Stimulated activated CD8-positive, alpha-beta memory T cell treated with anti-CD3 and anti-CD28 coated beads, Interleukin-15, amount 100 ng/mL, for 4 hours (primary cell): ENCODE results near the gene PCDHGA12.

Experiments used
- DNase-seq, 2 donors: peaks; one replicate each; pipeline ENCODE4 v3.0.0-alpha.2; 2020; ENCODE audit warnings: low read depth in 2 of 2

Gene PCDHGA12

DNA sequence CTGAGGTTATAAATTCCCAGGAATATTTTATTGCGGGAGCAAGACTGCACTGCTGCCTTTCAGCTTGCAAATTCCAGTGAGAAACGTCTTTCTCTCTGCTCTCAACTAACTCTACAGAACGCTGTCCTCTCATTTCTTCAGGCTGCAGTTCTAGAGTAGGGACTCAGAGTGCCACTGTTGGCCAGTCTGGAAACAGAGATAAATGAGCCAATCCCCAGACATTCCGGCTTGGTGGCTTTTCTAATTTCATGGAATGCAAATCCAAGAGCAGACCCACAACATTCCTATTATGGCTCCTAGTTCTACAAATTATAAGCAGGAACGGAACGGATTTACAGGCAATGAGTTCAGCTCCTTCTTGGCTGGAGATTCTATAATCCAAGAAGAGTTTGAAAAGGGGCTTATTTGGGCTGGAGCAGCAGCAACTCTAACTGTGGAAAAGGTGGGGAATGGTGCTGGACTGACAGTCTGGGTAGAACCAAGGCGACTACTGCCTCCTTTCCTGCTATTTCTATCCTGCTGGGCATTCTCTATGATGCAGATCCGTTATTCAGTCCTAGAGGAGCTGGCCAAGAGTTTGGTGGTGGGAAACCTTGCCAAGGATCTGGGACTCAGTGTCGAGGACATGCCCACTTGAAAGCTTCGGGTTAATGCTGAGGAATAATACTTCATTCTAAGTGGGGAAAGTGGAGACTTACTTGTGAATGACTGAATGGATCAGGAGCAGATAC is 9.3 kb downstream of the PCDHGA12 start:
- no peak for DNase-seq

DNA sequence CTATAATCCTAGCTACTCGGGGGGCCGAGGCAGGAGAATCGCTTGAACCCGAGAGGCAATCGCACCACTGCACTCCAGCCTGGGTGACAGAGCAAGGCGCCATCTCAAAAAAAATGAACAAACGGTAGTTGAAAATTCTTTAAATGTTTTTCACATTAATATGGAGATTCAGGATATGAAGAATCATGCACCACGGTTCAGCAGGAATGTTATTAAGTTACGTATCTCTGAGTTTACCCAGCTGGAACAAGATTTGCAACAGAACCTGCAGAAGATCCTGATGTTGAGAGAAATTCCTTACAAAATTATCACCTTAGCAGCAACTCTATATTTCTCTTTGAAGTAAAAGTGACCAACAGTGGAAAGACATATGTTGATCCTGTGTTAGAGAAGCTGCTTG is 10.0 kb downstream of the PCDHGA12 start:
- DNase-seq, result no peak

DNA sequence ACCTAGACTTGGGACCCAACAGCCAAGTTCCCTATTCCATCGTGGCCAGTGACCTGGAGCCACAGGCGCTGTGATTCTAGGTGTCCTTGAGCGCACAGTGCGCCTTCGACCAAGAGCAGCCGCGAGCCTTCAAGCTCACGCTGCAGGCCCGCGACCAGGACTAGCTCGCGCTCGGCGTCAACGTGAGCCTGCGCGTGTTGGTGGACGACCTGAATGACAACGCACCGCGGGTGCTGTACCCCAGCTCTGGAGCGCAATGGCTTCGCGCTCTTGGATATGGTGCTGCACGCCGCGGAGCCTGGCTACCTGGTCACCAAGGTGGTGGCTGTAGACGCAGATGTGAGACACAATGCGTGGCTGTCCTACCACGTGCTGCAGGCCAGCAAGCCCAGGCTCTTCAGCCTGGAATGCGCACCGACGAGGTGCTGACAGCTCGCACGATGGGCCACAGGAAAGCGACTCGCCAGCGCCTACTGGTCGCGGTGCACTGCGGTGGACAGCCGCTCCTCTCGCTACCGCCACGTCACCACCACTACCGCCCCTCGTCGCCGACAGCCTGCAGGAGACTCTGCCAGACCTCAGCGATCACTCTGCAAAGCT is 11.4 kb downstream of the PCDHGA12 start:
- DNase-seq, result no peak

DNA sequence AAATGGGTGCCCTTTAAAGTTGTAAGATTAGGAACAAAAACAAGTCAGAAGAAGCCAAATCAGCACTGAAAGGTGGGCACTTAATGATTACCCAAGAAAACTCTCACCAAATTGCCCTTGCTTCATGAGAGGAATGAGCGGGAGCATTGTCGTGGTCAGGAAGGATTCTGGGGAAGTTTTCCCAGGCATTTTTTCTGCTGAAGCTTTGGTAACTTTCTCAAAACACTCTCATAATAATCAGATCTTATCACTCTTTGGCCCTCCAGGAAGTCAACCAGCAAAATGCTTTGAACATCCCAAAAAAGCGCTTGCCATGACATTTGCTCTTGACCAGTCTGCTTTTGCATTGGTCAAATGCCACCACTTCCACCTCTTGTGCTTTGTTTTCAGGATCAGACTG is 35.0 kb downstream of the PCDHGA12 start:
- DNase-seq, result no peak

DNA sequence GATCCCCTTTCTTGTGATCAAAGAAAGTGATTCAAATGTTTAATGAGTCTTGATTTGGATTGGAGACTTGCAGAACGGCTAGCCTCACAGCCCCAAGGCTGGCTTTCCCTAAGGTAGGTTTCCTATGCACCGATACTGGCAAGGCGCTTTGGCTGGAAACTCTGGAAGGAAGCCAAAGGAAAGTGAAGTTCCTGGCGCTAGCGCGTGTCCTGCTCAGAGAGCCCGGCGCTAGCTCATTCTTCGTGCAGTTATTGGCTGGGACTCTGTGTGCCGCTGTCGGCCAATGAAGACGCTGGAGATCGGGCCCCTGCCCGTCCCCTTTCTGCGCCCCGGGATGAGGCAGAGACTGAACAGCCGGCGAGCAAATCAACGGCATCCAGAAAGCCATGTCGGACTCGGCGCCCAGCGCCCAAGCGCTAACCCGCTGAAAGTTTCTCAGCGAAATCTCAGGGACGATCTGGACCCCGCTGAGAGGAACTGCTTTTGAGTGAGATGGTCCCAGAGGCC is 45.4 kb downstream of the PCDHGA12 start, which contains the start of gene PCDHGC3:
TSS of gene PCDHGC3 (plus strand) at position 342 of the 507 bp plus-strand sequence. CDS start at position 493, 151 bp downstream.
- no peak for DNase-seq

DNA sequence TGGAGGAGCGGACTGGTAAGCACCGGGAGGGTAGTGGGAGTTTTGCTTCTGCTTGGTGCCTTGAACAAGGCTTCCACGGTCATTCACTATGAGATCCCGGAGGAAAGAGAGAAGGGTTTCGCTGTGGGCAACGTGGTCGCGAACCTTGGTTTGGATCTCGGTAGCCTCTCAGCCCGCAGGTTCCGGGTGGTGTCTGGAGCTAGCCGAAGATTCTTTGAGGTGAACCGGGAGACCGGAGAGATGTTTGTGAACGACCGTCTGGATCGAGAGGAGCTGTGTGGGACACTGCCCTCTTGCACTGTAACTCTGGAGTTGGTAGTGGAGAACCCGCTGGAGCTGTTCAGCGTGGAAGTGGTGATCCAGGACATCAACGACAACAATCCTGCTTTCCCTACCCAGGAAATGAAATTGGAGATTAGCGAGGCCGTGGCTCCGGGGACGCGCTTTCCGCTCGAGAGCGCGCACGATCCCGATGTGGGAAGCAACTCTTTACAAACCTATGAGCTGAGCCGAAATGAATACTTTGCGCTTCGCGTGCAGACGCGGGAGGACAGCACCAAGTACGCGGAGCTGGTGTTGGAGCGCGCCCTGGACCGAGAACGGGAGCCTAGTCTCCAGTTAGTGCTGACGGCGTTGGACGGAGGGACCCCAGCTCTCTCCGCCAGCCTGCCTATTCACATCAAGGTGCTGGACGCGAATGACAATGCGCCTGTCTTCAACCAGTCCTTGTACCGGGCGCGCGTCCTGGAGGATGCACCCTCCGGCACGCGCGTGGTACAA is 46.0 kb downstream of the PCDHGA12 start:
- no peak for DNase-seq

DNA sequence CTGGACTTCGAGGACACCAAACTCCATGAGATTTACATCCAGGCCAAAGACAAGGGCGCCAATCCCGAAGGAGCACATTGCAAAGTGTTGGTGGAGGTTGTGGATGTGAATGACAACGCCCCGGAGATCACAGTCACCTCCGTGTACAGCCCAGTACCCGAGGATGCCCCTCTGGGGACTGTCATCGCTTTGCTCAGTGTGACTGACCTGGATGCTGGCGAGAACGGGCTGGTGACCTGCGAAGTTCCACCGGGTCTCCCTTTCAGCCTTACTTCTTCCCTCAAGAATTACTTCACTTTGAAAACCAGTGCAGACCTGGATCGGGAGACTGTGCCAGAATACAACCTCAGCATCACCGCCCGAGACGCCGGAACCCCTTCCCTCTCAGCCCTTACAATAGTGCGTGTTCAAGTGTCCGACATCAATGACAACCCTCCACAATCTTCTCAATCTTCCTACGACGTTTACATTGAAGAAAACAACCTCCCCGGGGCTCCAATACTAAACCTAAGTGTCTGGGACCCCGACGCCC is 46.8 kb downstream of the PCDHGA12 start:
- no peak for DNase-seq

DNA sequence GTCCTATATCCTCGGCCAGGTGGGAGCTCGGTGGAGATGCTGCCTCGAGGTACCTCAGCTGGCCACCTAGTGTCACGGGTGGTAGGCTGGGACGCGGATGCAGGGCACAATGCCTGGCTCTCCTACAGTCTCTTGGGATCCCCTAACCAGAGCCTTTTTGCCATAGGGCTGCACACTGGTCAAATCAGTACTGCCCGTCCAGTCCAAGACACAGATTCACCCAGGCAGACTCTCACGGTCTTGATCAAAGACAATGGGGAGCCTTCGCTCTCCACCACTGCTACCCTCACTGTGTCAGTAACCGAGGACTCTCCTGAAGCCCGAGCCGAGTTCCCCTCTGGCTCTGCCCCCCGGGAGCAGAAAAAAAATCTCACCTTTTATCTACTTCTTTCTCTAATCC is 47.5 kb downstream of the PCDHGA12 start:
- DNase-seq, result no peak

DNA sequence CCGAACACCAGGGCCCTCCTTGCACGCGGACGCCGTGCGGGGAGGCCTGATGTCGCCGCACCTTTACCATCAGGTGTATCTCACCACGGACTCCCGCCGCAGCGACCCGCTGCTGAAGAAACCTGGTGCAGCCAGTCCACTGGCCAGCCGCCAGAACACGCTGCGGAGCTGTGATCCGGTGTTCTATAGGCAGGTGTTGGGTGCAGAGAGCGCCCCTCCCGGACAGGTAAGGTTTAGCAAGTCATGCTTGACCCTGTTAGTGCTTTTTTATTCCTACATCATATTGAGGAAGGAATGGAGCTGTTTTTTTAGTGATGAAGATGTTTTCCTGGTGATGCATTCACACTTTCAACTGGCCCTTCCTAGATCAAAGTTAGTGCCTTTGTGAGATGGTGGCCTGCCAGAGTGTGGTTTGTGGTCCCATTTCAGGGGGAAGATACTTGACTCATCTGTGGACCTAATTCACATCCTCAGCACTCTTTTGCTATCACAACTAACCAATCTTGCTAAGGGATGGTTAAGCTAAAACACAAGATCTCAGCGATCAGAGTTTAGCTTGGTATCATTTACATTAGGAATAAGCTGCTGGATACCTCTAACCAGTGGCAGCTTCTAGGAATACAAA is 48.1 kb downstream of the PCDHGA12 start:
- DNase-seq, result no peak

DNA sequence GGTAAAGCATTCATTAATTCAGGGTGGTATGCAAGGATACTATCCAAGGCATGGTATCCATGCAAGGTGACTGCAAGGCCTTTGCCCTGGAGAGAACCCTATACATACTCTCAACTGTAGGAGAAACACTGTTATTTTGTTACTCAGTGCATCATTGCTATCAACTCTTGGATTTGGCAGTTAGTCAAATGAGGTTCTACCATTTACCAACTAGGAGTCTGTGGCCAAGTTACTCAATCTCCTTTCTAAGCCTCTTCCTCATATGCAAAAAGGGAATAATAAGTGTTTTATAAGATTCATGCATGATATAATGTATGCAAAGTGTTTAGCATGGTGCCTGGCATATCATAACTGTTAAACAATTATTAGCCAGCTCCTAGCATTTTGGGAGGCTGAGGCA is 49.5 kb downstream of the PCDHGA12 start:
- no peak for DNase-seq
